Subcutaneous adipose tissue (tissue), 4 donors: ENCODE results near the gene MAGI1. TPM values are rescaled to one million over a fixed set of nuclear protein-coding genes. Genes with fewer than 3 reads are reported as not detected.

Experiments used
- CTCF ChIP-seq: fragments of 450-650 bp; IDR thresholded peaks from one replicate; pipeline ENCODE4 v1.5.1; 2016; ENCODE audit warnings: low read depth, mild to moderate bottlenecking, control low read depth, antibody characterized with exemption, moderate library complexity
- total RNA-seq, 4 donors: library from RNA; depleted of rRNA; stranded (reverse); fragments of >200 nt; gene quantifications; one replicate each; pipeline ENCODE4 v1.1.0, GENCODE V29; 2016

Gene MAGI1
- total RNA-seq, 4 donors from 2014 or later, result 15.3 to 56.9 (median 35.4) TPM

GRCh38 chr3:66037986-66038369 lies 740 bp downstream of the MAGI1 start:
- no peak for TF ChIP-seq CTCF

- TF ChIP-seq CTCF, result no peak
Measured at GRCh38 chr3:66037330-66037985, 1.3 kb downstream of the MAGI1 start.

- TF ChIP-seq CTCF, result no peak
Measured at GRCh38 chr3:66036586-66037148, 2.1 kb downstream of the MAGI1 start.

GRCh38 chr3:66035763-66036477 lies 2.8 kb downstream of the MAGI1 start:
- TF ChIP-seq CTCF, result no peak

GRCh38 chr3:66033241-66034138 lies 5.2 kb downstream of the MAGI1 start:
- TF ChIP-seq CTCF, result no peak

GRCh38 chr3:66031102-66031698 lies 7.5 kb downstream of the MAGI1 start:
- TF ChIP-seq CTCF, result no peak
